Measurements from ENCODE around the gene SRBD1. TPM values are rescaled to one million over a fixed set of nuclear protein-coding genes. Genes with fewer than 3 reads are reported as not detected.

The SRBD1 gene
- total and polyA plus RNA-seq, 8 donors, result 4.4 to 45.7 (median 25.5) TPM

DNA sequence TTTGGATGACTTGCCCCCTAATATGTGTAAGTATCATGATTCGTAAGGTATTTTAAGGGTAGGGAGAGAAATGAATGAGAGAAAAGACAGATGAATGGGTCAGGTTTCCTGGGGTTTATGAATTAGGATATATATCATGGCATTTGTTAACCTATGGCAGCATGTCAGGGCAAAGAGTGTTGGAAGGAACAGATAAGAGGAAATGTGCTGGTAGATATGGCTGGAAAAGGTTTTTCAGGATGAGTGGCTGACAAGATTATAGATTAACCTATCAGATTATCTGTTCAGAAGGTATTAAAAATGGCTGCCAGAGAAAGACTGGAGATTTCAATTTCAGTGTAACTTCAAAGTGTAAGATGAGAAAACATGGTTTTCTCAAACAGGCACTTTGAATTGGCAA, 67.8 kb downstream of the SRBD1 start:
- Histone ChIP-seq H3K27me3 (no peaks in the 10 kb centered on the region), H3K36me3 (peaks cover 21 to 79% (median 68%) of the 10 kb centered on the region in 4 donors), H3K9me3 (peaks cover 9 to 16% (median 12%) of the 10 kb centered on the region in 4 donors), H3K4me3 (no peak overlapping the region), H3K27ac (no peak overlapping the region), H3K4me1 (no peaks in the 10 kb centered on the region)
- intact Hi-C loops (cut with DNase I; ENCODE audit: low total_unique reads), result no loop called here
- DNase-seq, result no peak
- 95 to 100% (median 97%) methylated on average over 1 of the region's 1 CpG for WGBS, 5 donors
- TF ChIP-seq POLR2AphosphoS5 (IDR thresholded peaks at IDR 0.05), result no peak
- TF ChIP-seq POLR2A (IDR thresholded peaks at IDR 0.05), result no peak
- no peak for TF ChIP-seq EP300 (IDR thresholded peaks at IDR 0.05)
- no peak for TF ChIP-seq CTCF (IDR thresholded peaks at IDR 0.05)

DNA sequence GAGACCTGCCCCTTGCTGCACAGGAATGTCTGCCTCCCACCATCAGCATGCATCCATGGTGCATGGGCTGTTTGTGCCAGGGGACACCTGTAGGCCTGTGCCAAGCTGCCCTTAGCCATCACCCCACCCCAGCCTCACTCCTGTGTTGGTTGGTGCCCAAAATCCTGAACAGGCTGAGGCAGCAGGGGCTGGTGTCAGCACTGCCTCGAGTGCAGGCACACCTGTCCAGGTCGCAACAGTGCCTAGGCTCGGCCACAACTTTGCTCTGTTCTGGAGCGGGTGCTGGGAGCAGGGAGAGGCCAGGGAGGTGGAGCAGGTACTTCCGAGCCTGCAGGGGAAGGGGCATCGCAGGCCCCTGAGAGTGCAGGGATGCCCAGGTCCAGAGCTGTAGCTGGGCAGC, 69.1 kb downstream of the SRBD1 start:
- Histone ChIP-seq H3K9me3 (peaks cover 9 to 16% (median 12%) of the 10 kb centered on the region in 4 donors), H3K36me3 (peaks cover 21 to 83% (median 71%) of the 10 kb centered on the region in 4 donors), H3K27me3 (no peaks in the 10 kb centered on the region), H3K4me3 (no peak overlapping the region), H3K4me1 (no peaks in the 10 kb centered on the region), H3K27ac (no peak overlapping the region)
- DNase-seq, result no peak
- WGBS, 5 donors, result 96 to 100% (median 99%) methylated on average over 3 to 6 of the region's 6 CpGs
- TF ChIP-seq CTCF (IDR thresholded peaks at IDR 0.05) (no peak), POLR2A (IDR thresholded peaks at IDR 0.05) (no peak), EP300 (IDR thresholded peaks at IDR 0.05) (no peak), POLR2AphosphoS5 (IDR thresholded peaks at IDR 0.05) (no peak)
- intact Hi-C loops (cut with DNase I; ENCODE audit: low total_unique reads), result no loop called here

DNA sequence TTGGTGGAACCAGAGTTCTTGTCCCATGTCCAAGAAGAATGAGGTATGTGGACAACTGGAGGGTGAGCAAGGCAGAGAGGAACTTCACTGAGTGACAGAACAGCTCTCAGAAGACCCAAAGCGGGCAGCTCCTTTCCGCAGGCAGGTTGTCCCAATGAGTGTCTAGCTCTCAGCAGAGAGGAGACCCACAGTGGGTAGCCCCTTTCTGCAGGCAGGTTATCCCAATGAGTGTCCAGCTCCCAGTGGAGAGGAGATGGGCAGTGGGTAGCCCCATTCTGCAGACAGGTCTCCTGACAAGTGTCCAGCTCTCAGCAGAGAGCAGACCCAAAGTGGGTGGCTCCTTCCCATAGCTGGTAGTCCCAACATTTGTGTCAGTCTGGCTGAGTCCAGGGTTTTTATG, 69.6 kb downstream of the SRBD1 start:
- no peak for TF ChIP-seq POLR2A (IDR thresholded peaks at IDR 0.05)
- TF ChIP-seq CTCF (IDR thresholded peaks at IDR 0.05), result no peak
- TF ChIP-seq POLR2AphosphoS5 (IDR thresholded peaks at IDR 0.05), result no peak
- WGBS, 5 donors, result 92 to 100% (median 97%) methylated on average over 2 of the region's 2 CpGs
- Histone ChIP-seq H3K4me1 (no peaks in the 10 kb centered on the region), H3K9me3 (peaks cover 9 to 16% (median 12%) of the 10 kb centered on the region in 4 donors), H3K4me3 (no peak overlapping the region), H3K36me3 (peaks cover 21 to 83% (median 66%) of the 10 kb centered on the region in 4 donors), H3K27ac (no peak overlapping the region), H3K27me3 (no peaks in the 10 kb centered on the region)
- DNase-seq, result no peak
- intact Hi-C loops (cut with DNase I; ENCODE audit: low total_unique reads), result no loop called here

- Histone ChIP-seq H3K9me3 (peaks cover 9 to 16% (median 12%) of the 10 kb centered on the region in 4 donors), H3K27me3 (no peaks in the 10 kb centered on the region), H3K4me1 (no peaks in the 10 kb centered on the region), H3K4me3 (no peak overlapping the region), H3K27ac (no peak overlapping the region), H3K36me3 (peaks cover 17 to 79% (median 61%) of the 10 kb centered on the region in 4 donors)
- WGBS, 5 donors, result 97 to 100% (median 99%) methylated on average over 7 to 8 of the region's 8 CpGs
- DNase-seq, result no peak
- TF ChIP-seq POLR2AphosphoS5 (IDR thresholded peaks at IDR 0.05), result no peak
- no peak for TF ChIP-seq POLR2A (IDR thresholded peaks at IDR 0.05)
- TF ChIP-seq CTCF (IDR thresholded peaks at IDR 0.05), result no peak
- no peak for TF ChIP-seq EP300 (IDR thresholded peaks at IDR 0.05)
- intact Hi-C loops (cut with DNase I; ENCODE audit: low total_unique reads), result no loop called here
These were observed 70.1 kb downstream of the SRBD1 start for GRCh38 chr2:45540942-45541341.

All from stomach (tissue), 9 donors.